Tibial nerve (tissue), 4 donors: ENCODE data around the gene C12orf57. TPM values are rescaled to one million over a fixed set of nuclear protein-coding genes. Genes with fewer than 3 reads are reported as not detected.

ENCODE experiments used
- DNase-seq, 2 donors: peaks; one replicate each; pipeline ENCODE4 v3.0.0-alpha.2; 2019; ENCODE audit warnings: low spot score in 2 of 2
- H3K27ac ChIP-seq, 4 donors: fragments of 200-600 bp; sonication (generic) in 3 of 4; one replicate each; pipeline ENCODE4 v1.5.1; 2017 to 2019; ENCODE audit warnings: mild to moderate bottlenecking in 1 of 4
- H3K27me3 ChIP-seq, 2 donors: fragments of 200-600 bp; sonication (generic) in 1 of 2; one replicate each; pipeline versions ENCODE4 v1.5.1 to v1.6.0; 2017 to 2019
- H3K36me3 ChIP-seq, 3 donors: fragments of 200-600 bp; sonication (generic); one replicate each; pipeline ENCODE4 v1.5.1; 2018 to 2019
- H3K4me1 ChIP-seq, 4 donors: fragments of 200-600 bp; sonication (generic) in 3 of 4; one replicate each; pipeline ENCODE4 v1.5.1; 2017 to 2019
- H3K4me3 ChIP-seq, 4 donors: fragments of 200-600 bp; sonication (generic) in 3 of 4; one replicate each; pipeline ENCODE4 v1.5.1; 2017 to 2019; ENCODE audit warnings: mild to moderate bottlenecking in 1 of 4, moderate library complexity in 1 of 4
- H3K9me3 ChIP-seq, 4 donors: fragments of 200-600 bp; sonication (generic) in 3 of 4; one replicate each; pipeline ENCODE4 v1.5.1; 2017 to 2019
- EP300 ChIP-seq, 2 donors: sonication (generic); formaldehyde crosslinking; IDR thresholded peaks; one replicate each; pipeline ENCODE4 v1.6.1; 2017; ENCODE audit warnings: antibody characterized with exemption in 2 of 2, mild to moderate bottlenecking in 1 of 2
- POLR2A ChIP-seq, 2 donors: fragments of 450-650 bp; IDR thresholded peaks; one replicate each; pipeline ENCODE4 v1.6.1; 2017; ENCODE audit warnings: antibody characterized with exemption in 2 of 2, mild to moderate bottlenecking in 2 of 2, moderate library complexity in 2 of 2
- WGBS, 2 donors: methylation state at CpG; one replicate each; pipeline ENCODE4 v1.1.5; 2018; 5-methylcytosine and 5-hydroxymethylcytosine counted together
- total RNA-seq, 4 donors: library from RNA; depleted of rRNA; stranded (reverse); fragments of >200 nt; gene quantifications; one replicate each; pipeline ENCODE4 v1.1.0, GENCODE V29; 2016
- TF ChIP-seq, protein P1 (sequence below), 5 experiments: fragments of 200-600 bp in 3 of 5; fragments of 450-650 bp in 2 of 5; sonication (generic) in 3 of 5; IDR thresholded peaks; one replicate each; pipeline ENCODE4 v1.5.1; 2016 to 2019; ENCODE audit warnings: antibody characterized with exemption in 5 of 5, mild to moderate bottlenecking in 3 of 5, moderate library complexity in 2 of 5

The C12orf57 gene
- total RNA-seq, 4 donors from 2014 or later, result 569 to 764 (median 665) TPM

DNA sequence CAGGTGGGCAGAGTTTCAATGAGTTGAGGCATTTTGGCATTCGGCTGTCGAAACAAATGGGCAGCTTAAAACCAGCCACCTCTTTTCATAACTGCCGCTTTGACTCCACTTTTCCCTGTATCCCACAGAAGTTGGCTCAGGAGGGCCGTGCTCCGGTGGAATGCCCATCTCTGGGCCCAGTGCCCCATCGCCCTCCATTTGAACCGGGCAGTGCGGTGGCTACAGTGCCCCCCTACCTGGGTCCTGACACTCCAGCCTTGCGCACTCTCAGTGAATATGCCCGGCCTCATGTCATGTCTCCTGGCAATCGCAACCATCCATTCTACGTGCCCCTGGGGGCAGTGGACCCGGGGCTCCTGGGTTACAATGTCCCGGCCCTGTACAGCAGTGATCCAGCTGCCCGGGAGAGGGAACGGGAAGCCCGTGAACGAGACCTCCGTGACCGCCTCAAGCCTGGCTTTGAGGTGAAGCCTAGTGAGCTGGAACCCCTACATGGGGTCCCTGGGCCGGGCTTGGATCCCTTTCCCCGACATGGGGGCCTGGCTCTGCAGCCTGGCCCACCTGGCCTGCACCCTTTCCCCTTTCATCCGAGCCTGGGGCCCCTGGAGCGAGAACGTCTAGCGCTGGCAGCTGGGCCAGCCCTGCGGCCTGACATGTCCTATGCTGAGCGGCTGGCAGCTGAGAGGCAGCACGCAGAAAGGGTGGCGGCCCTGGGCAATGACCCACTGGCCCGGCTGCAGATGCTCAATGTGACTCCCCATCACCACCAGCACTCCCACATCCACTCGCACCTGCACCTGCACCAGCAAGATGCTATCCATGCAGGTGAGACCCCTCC lies 5.2 kb upstream of the C12orf57 start:
- H3K4me1 ChIP-seq, result peaks cover 0 to 74% (median 29%) of the 10 kb centered on the region in 4 donors
- DNase-seq, result no peak
- H3K9me3 ChIP-seq, result no peaks in the 10 kb centered on the region
- no peaks in the 10 kb centered on the region for H3K27me3 ChIP-seq
- TF ChIP-seq POLR2A (IDR thresholded peaks at IDR 0.05), result no peak
- no peak for TF ChIP-seq EP300 (IDR thresholded peaks at IDR 0.05)
- TF ChIP-seq, protein P1, sequence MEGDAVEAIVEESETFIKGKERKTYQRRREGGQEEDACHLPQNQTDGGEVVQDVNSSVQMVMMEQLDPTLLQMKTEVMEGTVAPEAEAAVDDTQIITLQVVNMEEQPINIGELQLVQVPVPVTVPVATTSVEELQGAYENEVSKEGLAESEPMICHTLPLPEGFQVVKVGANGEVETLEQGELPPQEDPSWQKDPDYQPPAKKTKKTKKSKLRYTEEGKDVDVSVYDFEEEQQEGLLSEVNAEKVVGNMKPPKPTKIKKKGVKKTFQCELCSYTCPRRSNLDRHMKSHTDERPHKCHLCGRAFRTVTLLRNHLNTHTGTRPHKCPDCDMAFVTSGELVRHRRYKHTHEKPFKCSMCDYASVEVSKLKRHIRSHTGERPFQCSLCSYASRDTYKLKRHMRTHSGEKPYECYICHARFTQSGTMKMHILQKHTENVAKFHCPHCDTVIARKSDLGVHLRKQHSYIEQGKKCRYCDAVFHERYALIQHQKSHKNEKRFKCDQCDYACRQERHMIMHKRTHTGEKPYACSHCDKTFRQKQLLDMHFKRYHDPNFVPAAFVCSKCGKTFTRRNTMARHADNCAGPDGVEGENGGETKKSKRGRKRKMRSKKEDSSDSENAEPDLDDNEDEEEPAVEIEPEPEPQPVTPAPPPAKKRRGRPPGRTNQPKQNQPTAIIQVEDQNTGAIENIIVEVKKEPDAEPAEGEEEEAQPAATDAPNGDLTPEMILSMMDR (IDR thresholded peaks at IDR 0.05), result no peak
- 73 to 76% methylated on average over 23 to 32 of the region's 32 CpGs for WGBS, 2 donors
- peak overlapping the region; percentile 91 to 96 (median 92) for H3K27ac ChIP-seq
- H3K4me3 ChIP-seq, result peak overlapping the region in 3 of 4 donors; percentile 60 to 80 (median 62)
- peaks cover 0 to 62% (median 9%) of the 10 kb centered on the region in 3 donors for H3K36me3 ChIP-seq

DNA sequence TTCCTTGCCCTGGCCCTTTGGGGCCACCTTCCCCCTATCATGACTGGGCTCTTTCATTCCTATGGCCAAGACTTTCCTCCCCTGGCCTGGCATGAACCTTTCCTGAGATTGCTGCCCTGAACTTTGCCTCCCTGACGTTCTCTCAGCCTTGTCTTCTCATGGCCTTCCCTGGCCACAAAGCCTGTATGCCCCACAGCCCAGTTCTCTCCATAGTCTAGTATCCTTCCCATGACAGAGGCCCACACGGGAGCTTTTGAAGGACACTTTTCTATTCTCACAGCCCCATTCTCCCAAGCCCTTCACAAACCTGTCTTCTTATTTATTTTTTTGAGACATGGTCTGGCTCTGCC lies 4.7 kb upstream of the C12orf57 start:
- TF ChIP-seq POLR2A (IDR thresholded peaks at IDR 0.05), result no peak
- TF ChIP-seq EP300 (IDR thresholded peaks at IDR 0.05), result no peak
- TF ChIP-seq, protein P1 (IDR thresholded peaks at IDR 0.05), result no peak
- H3K36me3 ChIP-seq, result peaks cover 0 to 56% (median 9%) of the 10 kb centered on the region in 3 donors
- DNase-seq, result no peak
- no peak overlapping the region for H3K4me3 ChIP-seq
- WGBS, 2 donors, result 66 to 72% methylated on average over 2 of the region's 2 CpGs
- H3K9me3 ChIP-seq, result no peaks in the 10 kb centered on the region
- H3K4me1 ChIP-seq, result peaks cover 0 to 69% (median 26%) of the 10 kb centered on the region in 4 donors
- peak overlapping the region in 2 of 4 donors; percentile 91 to 96 for H3K27ac ChIP-seq
- H3K27me3 ChIP-seq, result no peaks in the 10 kb centered on the region

DNA sequence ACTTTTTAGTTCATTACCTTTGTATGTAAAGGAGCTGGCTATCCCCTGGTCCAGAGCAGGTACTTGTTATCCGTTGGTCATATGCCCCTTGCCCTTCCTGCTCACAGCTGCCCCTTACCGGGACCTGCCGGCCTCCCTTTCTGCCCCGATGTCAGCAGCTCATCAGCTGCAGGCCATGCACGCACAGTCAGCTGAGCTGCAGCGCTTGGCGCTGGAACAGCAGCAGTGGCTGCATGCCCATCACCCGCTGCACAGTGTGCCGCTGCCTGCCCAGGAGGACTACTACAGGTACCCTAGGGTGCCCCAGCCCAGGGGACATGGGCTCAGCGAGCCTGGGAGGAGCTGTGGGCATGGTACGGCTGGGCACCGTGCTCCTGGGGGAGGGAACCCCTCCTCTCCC lies 2.6 kb upstream of the C12orf57 start:
- no peak for DNase-seq
- no peaks in the 10 kb centered on the region for H3K9me3 ChIP-seq
- H3K27me3 ChIP-seq, result no peaks in the 10 kb centered on the region
- H3K4me1 ChIP-seq, result peaks cover 0 to 64% (median 36%) of the 10 kb centered on the region in 4 donors
- no peak overlapping the region for H3K4me3 ChIP-seq
- TF ChIP-seq POLR2A (IDR thresholded peaks at IDR 0.05), result no peak
- peak in 1 of 2 donors; percentile 9 for TF ChIP-seq EP300 (IDR thresholded peaks at IDR 0.05)
- WGBS, 2 donors, result 83 to 84% methylated on average over 11 of the region's 12 CpGs
- peak overlapping the region in 1 of 4 donors; percentile 98 for H3K27ac ChIP-seq
- peaks cover 0 to 43% (median 3%) of the 10 kb centered on the region in 3 donors for H3K36me3 ChIP-seq

DNA sequence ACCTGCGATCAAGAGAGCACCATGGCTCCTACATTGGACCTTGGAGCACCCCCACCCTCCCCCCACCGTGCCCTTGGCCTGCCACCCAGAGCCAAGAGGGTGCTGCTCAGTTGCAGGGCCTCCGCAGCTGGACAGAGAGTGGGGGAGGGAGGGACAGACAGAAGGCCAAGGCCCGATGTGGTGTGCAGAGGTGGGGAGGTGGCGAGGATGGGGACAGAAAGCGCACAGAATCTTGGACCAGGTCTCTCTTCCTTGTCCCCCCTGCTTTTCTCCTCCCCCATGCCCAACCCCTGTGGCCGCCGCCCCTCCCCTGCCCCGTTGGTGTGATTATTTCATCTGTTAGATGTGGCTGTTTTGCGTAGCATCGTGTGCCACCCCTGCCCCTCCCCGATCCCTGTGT lies 2.0 kb upstream of the C12orf57 start:
- WGBS, 2 donors, result 75% methylated on average over 12 of the region's 12 CpGs
- DNase-seq, result no peak

DNA sequence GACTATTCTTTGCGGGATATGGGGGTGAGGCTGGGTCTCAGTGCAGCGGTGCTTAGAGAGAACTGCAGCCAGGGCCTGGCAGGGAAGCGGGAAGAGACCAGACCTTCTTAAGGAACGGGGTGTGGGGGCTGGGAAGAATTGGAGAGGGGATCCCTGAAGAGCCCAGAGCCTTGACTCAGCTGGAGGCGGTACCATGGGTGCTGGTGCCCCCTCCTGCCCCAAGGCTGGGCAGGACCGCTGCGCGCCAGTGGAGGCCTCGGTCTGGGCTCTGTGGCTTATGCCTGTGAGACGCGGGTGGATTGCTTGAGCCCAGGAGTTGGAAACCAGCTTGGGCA lies 1.5 kb upstream of the C12orf57 start:
- Histone ChIP-seq H3K27me3 (no peaks in the 10 kb centered on the region), H3K4me1 (peaks cover 0 to 66% (median 38%) of the 10 kb centered on the region in 4 donors), H3K9me3 (no peaks in the 10 kb centered on the region), H3K36me3 (peaks cover 0 to 47% (median 3%) of the 10 kb centered on the region in 3 donors), H3K4me3 (no peak overlapping the region), H3K27ac (peak overlapping the region in 3 of 4 donors; percentile 89 to 98 (median 96))
- no peak for DNase-seq
- WGBS, 2 donors, result 68 to 84% methylated on average over 8 to 11 of the region's 11 CpGs
- TF ChIP-seq POLR2A (IDR thresholded peaks at IDR 0.05) (no peak), EP300 (IDR thresholded peaks at IDR 0.05) (no peak)
- TF ChIP-seq, protein P1 (IDR thresholded peaks at IDR 0.05), result no peak

More for the DNA sequence above, 2.0 kb upstream of the C12orf57 start:
- peak overlapping the region in 3 of 4 donors; percentile 89 to 98 (median 96) for H3K27ac ChIP-seq
- TF ChIP-seq EP300 (IDR thresholded peaks at IDR 0.05) (no peak), POLR2A (IDR thresholded peaks at IDR 0.05) (no peak)
- TF ChIP-seq, protein P1 (IDR thresholded peaks at IDR 0.05), result no peak
- no peak overlapping the region for H3K4me3 ChIP-seq
- no peaks in the 10 kb centered on the region for H3K9me3 ChIP-seq
- H3K27me3 ChIP-seq, result no peaks in the 10 kb centered on the region
- H3K36me3 ChIP-seq, result peaks cover 0 to 42% (median 3%) of the 10 kb centered on the region in 3 donors
- peaks cover 0 to 66% (median 38%) of the 10 kb centered on the region in 4 donors for H3K4me1 ChIP-seq
